PC-9 (cell line): ENCODE results near the gene SPDYE5.
"Not testable (repeated sequence)": the region's sequence is repeated elsewhere in the genome, so short reads cannot be mapped to it uniquely, and the experiment has no call there.

Experiments used
- EZH2 ChIP-seq: fragments of 200-600 bp; sonication (generic); IDR thresholded peaks from 2 replicates; pipeline ENCODE4 v1.8.0; 2017; ENCODE audit warnings: antibody characterized with exemption, low read depth
- TF ChIP-seq, protein P1 (sequence below): fragments of 200-600 bp; sonication (generic); conservative IDR thresholded peaks from 2 replicates; pipeline ENCODE4 v1.6.1; 2017; ENCODE audit warnings: mixed run types, antibody characterized with exemption, mild to moderate bottlenecking, moderate library complexity

DNA sequence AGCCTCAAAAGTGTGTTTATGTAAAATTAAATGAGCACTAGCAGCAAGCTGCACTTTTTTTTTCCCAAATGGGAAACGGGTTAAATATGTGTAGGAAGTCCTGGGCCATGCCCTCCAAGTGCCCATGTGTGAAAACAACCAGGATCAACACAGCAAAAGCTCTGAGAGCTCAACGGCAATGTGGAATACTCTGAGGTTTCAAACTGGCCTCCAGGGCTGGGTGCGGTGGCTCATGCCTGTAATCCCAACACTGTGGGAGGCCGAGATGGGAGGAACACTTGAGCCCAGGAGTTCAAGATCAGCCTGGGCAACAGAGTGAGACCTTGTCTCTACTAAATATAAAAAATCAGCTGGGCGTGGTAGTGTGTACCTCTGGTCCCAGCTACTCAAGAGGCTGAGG lies 34.1 kb upstream of the SPDYE5 start:
- TF ChIP-seq, protein P1, sequence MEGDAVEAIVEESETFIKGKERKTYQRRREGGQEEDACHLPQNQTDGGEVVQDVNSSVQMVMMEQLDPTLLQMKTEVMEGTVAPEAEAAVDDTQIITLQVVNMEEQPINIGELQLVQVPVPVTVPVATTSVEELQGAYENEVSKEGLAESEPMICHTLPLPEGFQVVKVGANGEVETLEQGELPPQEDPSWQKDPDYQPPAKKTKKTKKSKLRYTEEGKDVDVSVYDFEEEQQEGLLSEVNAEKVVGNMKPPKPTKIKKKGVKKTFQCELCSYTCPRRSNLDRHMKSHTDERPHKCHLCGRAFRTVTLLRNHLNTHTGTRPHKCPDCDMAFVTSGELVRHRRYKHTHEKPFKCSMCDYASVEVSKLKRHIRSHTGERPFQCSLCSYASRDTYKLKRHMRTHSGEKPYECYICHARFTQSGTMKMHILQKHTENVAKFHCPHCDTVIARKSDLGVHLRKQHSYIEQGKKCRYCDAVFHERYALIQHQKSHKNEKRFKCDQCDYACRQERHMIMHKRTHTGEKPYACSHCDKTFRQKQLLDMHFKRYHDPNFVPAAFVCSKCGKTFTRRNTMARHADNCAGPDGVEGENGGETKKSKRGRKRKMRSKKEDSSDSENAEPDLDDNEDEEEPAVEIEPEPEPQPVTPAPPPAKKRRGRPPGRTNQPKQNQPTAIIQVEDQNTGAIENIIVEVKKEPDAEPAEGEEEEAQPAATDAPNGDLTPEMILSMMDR = not testable (repeated sequence)
- TF ChIP-seq EZH2 = not testable (repeated sequence)
